ENCODE results near the gene GPRASP2. TPM values are rescaled to one million over a fixed set of nuclear protein-coding genes. Genes with fewer than 3 reads are reported as not detected.

Gene GPRASP2
- 0.60 and 0.72 TPM in 2 replicates for total RNA-seq (2011; cell fraction: chromatin; rRNA removed; ENCODE audit: low replicate concordance)
- total RNA-seq (2011; cell fraction: nucleolus; rRNA removed) = 0.53 and 0.67 TPM in 2 replicates
- total RNA-seq (2011; cell fraction: nucleoplasm; rRNA removed) = 0.95 and 1.3 TPM in 2 replicates
- total RNA-seq (2014; rRNA removed) (2.1 and 2.7 TPM in 2 replicates), total RNA-seq (2014; rRNA removed; fragmentation: Illumina TruSeq; extraction: Trizol) (3.3 TPM in 2 replicates), total RNA-seq (2015; rRNA removed; fragmentation: Illumina TruSeq; extraction: Trizol) (2.6 and 3.0 TPM in 2 replicates), total RNA-seq (2021) (1.7 and 2.2 TPM in 2 replicates), polyA plus RNA-seq (2011; rRNA removed) (0.61 and 1.6 TPM in 2 replicates), polyA plus RNA-seq (2014; fragmentation: Illumina TruSeq; extraction: Trizol) (2.3 TPM in 2 replicates), polyA plus RNA-seq (2014; fragmentation: Nextera tagmentation; extraction: Ambion mirVana) (1 to 10 TPM; 1.2 to 1.6 TPM), polyA plus RNA-seq (2014; rRNA removed) (1.4 and 2.4 TPM in 2 replicates), polyA minus RNA-seq (2011; rRNA and poly(A)+ RNA removed) (1.8 and 2.3 TPM in 2 replicates), Bru-seq, nascent RNA (percentile 46 among the genes with signal in this experiment), BruChase-seq, experiment 1, labeled RNA remaining after a 2-hour chase (percentile 46 among the genes with signal in this experiment), BruChase-seq, experiment 2, labeled RNA remaining after a 6-hour chase (percentile 50 among the genes with signal in this experiment)
- 0.22 and 0.67 TPM in 2 replicates for polyA plus RNA-seq (2011; cell fraction: cytosol; rRNA removed)
- 0.28 and 0.38 TPM in 2 replicates for polyA plus RNA-seq (2011; cell fraction: nucleus; rRNA removed)
- polyA plus RNA-seq (2012) = 2.8 and 5.1 TPM in 2 replicates
- 0.86 TPM in 1 of 2 replicates, not detected in the other for polyA minus RNA-seq (2011; cell fraction: cytosol; rRNA and poly(A)+ RNA removed)
- polyA minus RNA-seq (2011; cell fraction: nucleus; rRNA and poly(A)+ RNA removed) = 0.33 and 0.40 TPM in 2 replicates
- long read RNA-seq, experiment 1, partial matches to known transcripts = 4 of 13 reads
- long read RNA-seq, experiment 1, other reads (novel, unspliced or antisense) = 5 of 13 reads
- long read RNA-seq, experiment 2, partial matches to known transcripts = 0 of 2 reads
- long read RNA-seq, experiment 2, other reads (novel, unspliced or antisense) = 2 of 2 reads
- long read RNA-seq, experiment 3, partial matches to known transcripts = 0 of 1 reads
- long read RNA-seq, experiment 3, other reads (novel, unspliced or antisense) = 1 of 1 reads

DNA sequence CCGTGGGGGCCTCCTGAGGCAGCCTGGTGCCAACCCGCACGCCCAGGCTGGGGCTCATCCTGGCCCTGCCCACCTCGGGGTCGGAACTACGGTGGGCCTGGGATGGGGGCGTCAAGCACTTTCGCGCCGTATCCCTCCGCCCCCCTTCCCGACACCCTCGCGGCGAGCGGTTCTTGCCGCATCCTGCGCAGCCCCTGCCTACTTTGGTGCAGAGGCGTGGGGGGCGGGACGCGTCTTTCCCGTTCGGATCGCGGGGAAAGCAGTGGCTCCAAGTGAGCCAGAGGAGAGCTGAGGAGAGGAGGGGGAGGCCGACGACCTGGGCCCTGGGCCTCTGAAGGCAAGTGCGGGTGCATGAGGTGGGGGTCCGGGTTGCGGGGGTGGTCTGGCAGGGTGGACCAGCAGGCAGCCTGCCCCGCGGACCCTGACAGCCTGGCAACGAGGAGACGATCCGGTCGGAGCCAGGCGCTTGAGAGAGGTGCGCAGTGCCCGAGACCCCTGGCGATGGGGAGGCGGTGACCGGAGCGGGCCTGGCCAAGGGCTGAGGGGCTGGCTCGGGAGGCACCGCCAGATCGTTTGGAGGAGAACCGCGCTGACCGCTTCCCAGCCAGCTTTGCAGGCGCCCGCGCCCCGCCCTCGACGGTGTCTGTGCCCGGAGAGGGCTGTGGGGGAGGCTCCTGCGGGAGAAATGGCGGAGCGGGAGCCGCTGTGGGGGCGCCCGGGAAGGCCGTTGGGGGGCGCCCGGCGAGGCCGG, at the start of gene GPRASP2:
Gene GPRASP2, plus strand, starts transcription at position 233 of the 751 bp plus-strand sequence. CDS start 2,422 bp downstream, outside the sequence.
- DNase-seq (ENCODE audit: extremely low read depth in 1 of 4, low spot score in 3 of 4) (peak; percentile 11 to 39 (median 24)), FAIRE-seq (no peak), ATAC-seq (peak; percentile 88)
- intact Hi-C loops (cut with micrococcal nuclease) = loop anchor here (10.0 kb wide), 3 partner anchors 118 to 152 kb away; partner anchors contain the start of gene ARMCX5
- ChIA-PET POLR2A (no interaction called here), CTCF (ENCODE audit: low intra/inter-chr PET ratio) (no interaction called here)
- peak within 1 kb of the TSS; percentile 51 for H3K4me3 ChIP-seq
- H3K4me2 ChIP-seq (ENCODE audit: insufficient read depth, low read length) = peak within 1 kb of the TSS; percentile 76
- no peaks in the 10 kb centered on the region for H4K20me1 ChIP-seq (replicated peaks; ENCODE audit: control insufficient read depth, insufficient read depth, low read length)
- no peaks in the 10 kb centered on the region for H3K9me3 ChIP-seq (replicated peaks; ENCODE audit: control insufficient read depth, insufficient read depth, low read depth, low read length)
- BruUV-seq (replicated peaks) = no TSS peak
- peaks cover 3 to 14% of the 10 kb centered on the region in 2 experiments; a peak in 4 of 5 replicates for H3K4me1 ChIP-seq (replicated peaks in 1 of 2; ENCODE audit: control insufficient read depth in 2 of 2, insufficient read depth in 2 of 2, low read length in 2 of 2)
- H3K27me3 ChIP-seq (ENCODE audit: control insufficient read depth in 2 of 2, insufficient read depth in 2 of 2, low read length in 2 of 2) = 0 out of 5 replicates have a peak, but pooled peaks cover 0 to 4% of the 10 kb centered on the region in 2 experiments
- in situ Hi-C loops (cut with MboI) = no loop called here
- WGBS (ENCODE audit: insufficient coverage, low coverage, missing lambda C conversion rate) = 45% methylated on average over 13 of the region's 68 CpGs
- H3K9ac ChIP-seq (ENCODE audit: insufficient read depth in 1 of 2, low read depth in 2 of 2, low read length in 2 of 2) = peak within 1 kb of the TSS; percentile 63 to 87
- H3K36me3 ChIP-seq (ENCODE audit: control insufficient read depth, insufficient read depth, low read length) = no peaks in the 10 kb centered on the region
- H3K79me2 ChIP-seq (ENCODE audit: control insufficient read depth, insufficient read depth, low read length) = no peaks in the 10 kb centered on the region
- H3K27ac ChIP-seq (ENCODE audit: extremely low read depth, low read depth, low read length) = no peak within 1 kb of the TSS; the same call in 2 of the 3 replicates
- peak within 1 kb of the TSS; percentile 85 for H2AFZ ChIP-seq (ENCODE audit: low read depth, low read length)
- H3K9me1 ChIP-seq (ENCODE audit: control insufficient read depth, insufficient read depth, low read length) = no peaks in the 10 kb centered on the region
- TF ChIP-seq, protein P1, sequence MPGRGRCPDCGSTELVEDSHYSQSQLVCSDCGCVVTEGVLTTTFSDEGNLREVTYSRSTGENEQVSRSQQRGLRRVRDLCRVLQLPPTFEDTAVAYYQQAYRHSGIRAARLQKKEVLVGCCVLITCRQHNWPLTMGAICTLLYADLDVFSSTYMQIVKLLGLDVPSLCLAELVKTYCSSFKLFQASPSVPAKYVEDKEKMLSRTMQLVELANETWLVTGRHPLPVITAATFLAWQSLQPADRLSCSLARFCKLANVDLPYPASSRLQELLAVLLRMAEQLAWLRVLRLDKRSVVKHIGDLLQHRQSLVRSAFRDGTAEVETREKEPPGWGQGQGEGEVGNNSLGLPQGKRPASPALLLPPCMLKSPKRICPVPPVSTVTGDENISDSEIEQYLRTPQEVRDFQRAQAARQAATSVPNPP (IDR thresholded peaks at IDR 0.05; ENCODE audit: borderline replicate concordance, insufficient read depth, insufficient read length) = no peak
- peak; percentile 67 for TF ChIP-seq RBFOX2 (IDR thresholded peaks at IDR 0.05; ENCODE audit: low read depth, low read length)
- no peak for TF ChIP-seq POLR2B (IDR thresholded peaks at IDR 0.05; ENCODE audit: low read depth, partially characterized antibody)
- no peak for TF ChIP-seq PRMT5 (CRISPR knock-in tag; IDR thresholded peaks at IDR 0.05)
- no peak for TF ChIP-seq BHLHE40 (IDR thresholded peaks at IDR 0.05; ENCODE audit: low read length)
- TF ChIP-seq PCBP1 (IDR thresholded peaks at IDR 0.05; ENCODE audit: low read depth, low read length, poor library complexity, severe bottlenecking) = peak; percentile 16
- no peak for TF ChIP-seq NFYB (IDR thresholded peaks at IDR 0.05; ENCODE audit: extremely low read depth, insufficient read length)
- TF ChIP-seq, protein P2, sequence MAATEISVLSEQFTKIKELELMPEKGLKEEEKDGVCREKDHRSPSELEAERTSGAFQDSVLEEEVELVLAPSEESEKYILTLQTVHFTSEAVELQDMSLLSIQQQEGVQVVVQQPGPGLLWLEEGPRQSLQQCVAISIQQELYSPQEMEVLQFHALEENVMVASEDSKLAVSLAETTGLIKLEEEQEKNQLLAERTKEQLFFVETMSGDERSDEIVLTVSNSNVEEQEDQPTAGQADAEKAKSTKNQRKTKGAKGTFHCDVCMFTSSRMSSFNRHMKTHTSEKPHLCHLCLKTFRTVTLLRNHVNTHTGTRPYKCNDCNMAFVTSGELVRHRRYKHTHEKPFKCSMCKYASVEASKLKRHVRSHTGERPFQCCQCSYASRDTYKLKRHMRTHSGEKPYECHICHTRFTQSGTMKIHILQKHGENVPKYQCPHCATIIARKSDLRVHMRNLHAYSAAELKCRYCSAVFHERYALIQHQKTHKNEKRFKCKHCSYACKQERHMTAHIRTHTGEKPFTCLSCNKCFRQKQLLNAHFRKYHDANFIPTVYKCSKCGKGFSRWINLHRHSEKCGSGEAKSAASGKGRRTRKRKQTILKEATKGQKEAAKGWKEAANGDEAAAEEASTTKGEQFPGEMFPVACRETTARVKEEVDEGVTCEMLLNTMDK (IDR thresholded peaks at IDR 0.05; ENCODE audit: borderline replicate concordance, insufficient read depth, low read depth, low read length, poor library complexity, severe bottlenecking) = peak; percentile 35
- TF ChIP-seq MAZ (CRISPR knock-in tag; conservative IDR thresholded peaks at IDR 0.05 in 1 of 2, IDR thresholded peaks at IDR 0.05 in 1 of 2) = 0 out of 4 replicates have a peak, but pooled peaks of 1 of the 2 experiments have one; percentile 18
- peak in 2 of 3 experiments; percentile 37 to 65 for TF ChIP-seq YY1 (IDR thresholded peaks at IDR 0.05; ENCODE audit: borderline replicate concordance in 1 of 3, control insufficient read depth in 1 of 3, extremely low read depth in 1 of 3, insufficient read depth in 3 of 3, insufficient read length in 1 of 3, insufficient replicate concordance in 2 of 3, low read depth in 1 of 3, low read length in 2 of 3)
- TF ChIP-seq TAF1 (IDR thresholded peaks at IDR 0.05; ENCODE audit: control insufficient read depth, extremely low read depth, insufficient read depth, low read length, severe bottlenecking) = peak; percentile 2
